ENCODE data around the gene PNMA1.

- TF ChIP-seq ZNF615 (CRISPR knock-in tag; IDR thresholded peaks at IDR 0.05; ENCODE audit: borderline replicate concordance) (no peak), JUND (CRISPR knock-in tag; IDR thresholded peaks at IDR 0.05) (no peak), ZNF432 (CRISPR knock-in tag; IDR thresholded peaks at IDR 0.05; ENCODE audit: borderline replicate concordance) (no peak), ZNF687 (CRISPR knock-in tag; IDR thresholded peaks at IDR 0.05) (no peak)
Observed at GRCh38 chr14:73744175-73744867, 30.1 kb upstream of the PNMA1 start.

Data from HepG2 (cell line).